ENCODE measurements around the gene CEP76.

DNA sequence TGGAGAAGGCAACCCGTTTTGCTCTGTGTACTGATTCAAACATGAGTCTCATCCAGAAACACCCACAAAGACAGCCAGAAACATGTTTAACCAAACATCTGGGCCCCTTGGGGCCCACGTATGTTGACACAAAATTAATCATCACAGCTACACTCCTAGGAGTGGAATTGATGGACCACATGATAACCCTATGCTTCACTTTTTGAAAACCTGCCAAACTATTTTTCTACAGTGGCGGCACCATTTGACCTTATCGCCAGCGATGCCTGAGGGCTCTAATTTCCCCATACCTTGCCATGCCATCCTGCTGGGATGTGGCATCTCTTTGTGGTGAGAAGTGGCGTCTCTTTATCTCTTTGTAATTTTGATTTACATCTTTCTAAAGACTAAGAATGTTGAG, 38.8 kb upstream of the CEP76 start:
- TF ChIP-seq CTCF (IDR thresholded peaks at IDR 0.05) = no peak
- no peak for TF ChIP-seq POLR2A (IDR thresholded peaks at IDR 0.05)
- no peak for TF ChIP-seq POLR2AphosphoS5 (IDR thresholded peaks at IDR 0.05)
- no peak for TF ChIP-seq EP300 (IDR thresholded peaks at IDR 0.05)

All from sigmoid colon (tissue), 4 donors.